ENCODE measurements around the gene TYROBP. TPM values are rescaled to one million over a fixed set of nuclear protein-coding genes. Genes with fewer than 3 reads are reported as not detected.

Gene TYROBP
- total and polyA plus RNA-seq, 4 donors, result 26.8 to 89.6 (median 40.7) TPM

DNA sequence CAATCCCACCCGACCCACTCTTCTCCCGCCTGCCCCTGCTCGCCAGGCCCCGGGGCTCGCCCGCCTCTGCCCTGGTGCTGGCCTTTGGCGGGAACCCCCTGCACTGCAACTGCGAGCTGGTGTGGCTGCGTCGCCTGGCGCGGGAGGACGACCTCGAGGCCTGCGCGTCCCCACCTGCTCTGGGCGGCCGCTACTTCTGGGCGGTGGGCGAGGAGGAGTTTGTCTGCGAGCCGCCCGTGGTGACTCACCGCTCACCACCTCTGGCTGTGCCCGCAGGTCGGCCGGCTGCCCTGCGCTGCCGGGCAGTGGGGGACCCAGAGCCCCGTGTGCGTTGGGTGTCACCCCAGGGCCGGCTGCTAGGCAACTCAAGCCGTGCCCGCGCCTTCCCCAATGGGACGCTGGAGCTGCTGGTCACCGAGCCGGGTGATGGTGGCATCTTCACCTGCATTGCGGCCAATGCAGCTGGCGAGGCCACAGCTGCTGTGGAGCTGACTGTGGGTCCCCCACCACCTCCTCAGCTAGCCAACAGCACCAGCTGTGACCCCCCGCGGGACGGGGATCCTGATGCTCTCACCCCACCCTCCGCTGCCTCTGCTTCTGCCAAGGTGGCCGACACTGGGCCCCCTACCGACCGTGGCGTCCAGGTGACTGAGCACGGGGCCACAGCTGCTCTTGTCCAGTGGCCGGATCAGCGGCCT is 32.1 kb upstream of the TYROBP start:
- Histone ChIP-seq H3K9me3 (ENCODE audit: control insufficient read depth in 4 of 4, low read length in 3 of 4) (no peaks in the 10 kb centered on the region), H3K4me1 (ENCODE audit: control insufficient read depth in 4 of 4, insufficient read depth in 4 of 4, low read length in 3 of 4) (peaks cover 11 to 39% (median 27%) of the 10 kb centered on the region in 4 donors), H3K27ac (ENCODE audit: low read depth in 1 of 2, low read length in 2 of 2) (no peak overlapping the region), H3K4me3 (ENCODE audit: low read depth in 1 of 3, low read length in 3 of 3) (no peak overlapping the region), H3K27me3 (ENCODE audit: control insufficient read depth in 4 of 4, insufficient read depth in 4 of 4, low read length in 3 of 4) (no peaks in the 10 kb centered on the region), H3K9ac (ENCODE audit: low read depth in 1 of 2, low read length in 2 of 2) (no peak overlapping the region), H3K36me3 (ENCODE audit: control insufficient read depth in 4 of 4, insufficient read depth in 3 of 4, low read depth in 1 of 4, low read length in 3 of 4) (peaks cover 0 to 5% (median under 1%) of the 10 kb centered on the region in 4 donors)
- no peak for DNase-seq (ENCODE audit: low spot score)
- no peak for TF ChIP-seq YY1 (IDR thresholded peaks at IDR 0.05)
- no peak for TF ChIP-seq JUND (IDR thresholded peaks at IDR 0.05)
- WGBS, result 97% methylated on average over 51 of the region's 51 CpGs

DNA sequence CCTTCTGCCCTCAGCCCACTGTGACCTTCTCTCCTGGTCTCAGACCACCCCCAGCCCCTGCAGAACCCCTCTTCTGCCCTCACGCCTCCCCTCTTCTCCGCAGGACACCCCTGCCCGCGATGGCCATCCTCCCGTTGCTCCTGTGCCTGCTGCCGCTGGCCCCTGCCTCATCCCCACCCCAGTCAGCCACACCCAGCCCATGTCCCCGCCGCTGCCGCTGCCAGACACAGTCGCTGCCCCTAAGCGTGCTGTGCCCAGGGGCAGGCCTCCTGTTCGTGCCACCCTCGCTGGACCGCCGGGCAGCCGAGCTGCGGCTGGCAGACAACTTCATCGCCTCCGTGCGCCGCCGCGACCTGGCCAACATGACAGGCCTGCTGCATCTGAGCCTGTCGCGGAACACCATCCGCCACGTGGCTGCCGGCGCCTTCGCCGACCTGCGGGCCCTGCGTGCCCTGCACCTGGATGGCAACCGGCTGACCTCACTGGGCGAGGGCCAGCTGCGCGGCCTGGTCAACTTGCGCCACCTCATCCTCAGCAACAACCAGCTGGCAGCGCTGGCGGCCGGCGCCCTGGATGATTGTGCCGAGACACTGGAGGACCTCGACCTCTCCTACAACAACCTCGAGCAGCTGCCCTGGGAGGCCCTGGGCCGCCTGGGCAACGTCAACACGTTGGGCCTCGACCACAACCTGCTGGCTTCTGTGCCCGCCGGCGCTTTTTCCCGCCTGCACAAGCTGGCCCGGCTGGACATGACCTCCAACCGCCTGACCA is 31.4 kb upstream of the TYROBP start:
- H3K36me3 ChIP-seq (ENCODE audit: control insufficient read depth in 4 of 4, insufficient read depth in 3 of 4, low read depth in 1 of 4, low read length in 3 of 4), result peaks cover 0 to 5% (median under 1%) of the 10 kb centered on the region in 4 donors
- H3K27ac ChIP-seq (ENCODE audit: low read depth in 1 of 2, low read length in 2 of 2), result no peak overlapping the region
- H3K9me3 ChIP-seq (ENCODE audit: control insufficient read depth in 4 of 4, low read length in 3 of 4), result no peaks in the 10 kb centered on the region
- no peak overlapping the region for H3K9ac ChIP-seq (ENCODE audit: low read depth in 1 of 2, low read length in 2 of 2)
- H3K27me3 ChIP-seq (ENCODE audit: control insufficient read depth in 4 of 4, insufficient read depth in 4 of 4, low read length in 3 of 4), result no peaks in the 10 kb centered on the region
- TF ChIP-seq, protein P1, sequence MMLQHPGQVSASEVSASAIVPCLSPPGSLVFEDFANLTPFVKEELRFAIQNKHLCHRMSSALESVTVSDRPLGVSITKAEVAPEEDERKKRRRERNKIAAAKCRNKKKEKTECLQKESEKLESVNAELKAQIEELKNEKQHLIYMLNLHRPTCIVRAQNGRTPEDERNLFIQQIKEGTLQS (IDR thresholded peaks at IDR 0.05), result no peak
- no peak for TF ChIP-seq TAF1 (conservative IDR thresholded peaks at IDR 0.05)
- no peak for TF ChIP-seq EGR1 (IDR thresholded peaks at IDR 0.05; ENCODE audit: low read depth in 2 of 2)
- TF ChIP-seq, protein P2, sequence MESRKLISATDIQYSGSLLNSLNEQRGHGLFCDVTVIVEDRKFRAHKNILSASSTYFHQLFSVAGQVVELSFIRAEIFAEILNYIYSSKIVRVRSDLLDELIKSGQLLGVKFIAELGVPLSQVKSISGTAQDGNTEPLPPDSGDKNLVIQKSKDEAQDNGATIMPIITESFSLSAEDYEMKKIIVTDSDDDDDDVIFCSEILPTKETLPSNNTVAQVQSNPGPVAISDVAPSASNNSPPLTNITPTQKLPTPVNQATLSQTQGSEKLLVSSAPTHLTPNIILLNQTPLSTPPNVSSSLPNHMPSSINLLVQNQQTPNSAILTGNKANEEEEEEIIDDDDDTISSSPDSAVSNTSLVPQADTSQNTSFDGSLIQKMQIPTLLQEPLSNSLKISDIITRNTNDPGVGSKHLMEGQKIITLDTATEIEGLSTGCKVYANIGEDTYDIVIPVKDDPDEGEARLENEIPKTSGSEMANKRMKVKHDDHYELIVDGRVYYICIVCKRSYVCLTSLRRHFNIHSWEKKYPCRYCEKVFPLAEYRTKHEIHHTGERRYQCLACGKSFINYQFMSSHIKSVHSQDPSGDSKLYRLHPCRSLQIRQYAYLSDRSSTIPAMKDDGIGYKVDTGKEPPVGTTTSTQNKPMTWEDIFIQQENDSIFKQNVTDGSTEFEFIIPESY (IDR thresholded peaks at IDR 0.05), result no peak
- no peak for TF ChIP-seq GABPA (IDR thresholded peaks at IDR 0.05 in 1 of 2, conservative IDR thresholded peaks at IDR 0.05 in 1 of 2)
- TF ChIP-seq RAD21 (IDR thresholded peaks at IDR 0.05), result no peak
- no peak for TF ChIP-seq RXRA (IDR thresholded peaks at IDR 0.05)
- TF ChIP-seq, protein P3, sequence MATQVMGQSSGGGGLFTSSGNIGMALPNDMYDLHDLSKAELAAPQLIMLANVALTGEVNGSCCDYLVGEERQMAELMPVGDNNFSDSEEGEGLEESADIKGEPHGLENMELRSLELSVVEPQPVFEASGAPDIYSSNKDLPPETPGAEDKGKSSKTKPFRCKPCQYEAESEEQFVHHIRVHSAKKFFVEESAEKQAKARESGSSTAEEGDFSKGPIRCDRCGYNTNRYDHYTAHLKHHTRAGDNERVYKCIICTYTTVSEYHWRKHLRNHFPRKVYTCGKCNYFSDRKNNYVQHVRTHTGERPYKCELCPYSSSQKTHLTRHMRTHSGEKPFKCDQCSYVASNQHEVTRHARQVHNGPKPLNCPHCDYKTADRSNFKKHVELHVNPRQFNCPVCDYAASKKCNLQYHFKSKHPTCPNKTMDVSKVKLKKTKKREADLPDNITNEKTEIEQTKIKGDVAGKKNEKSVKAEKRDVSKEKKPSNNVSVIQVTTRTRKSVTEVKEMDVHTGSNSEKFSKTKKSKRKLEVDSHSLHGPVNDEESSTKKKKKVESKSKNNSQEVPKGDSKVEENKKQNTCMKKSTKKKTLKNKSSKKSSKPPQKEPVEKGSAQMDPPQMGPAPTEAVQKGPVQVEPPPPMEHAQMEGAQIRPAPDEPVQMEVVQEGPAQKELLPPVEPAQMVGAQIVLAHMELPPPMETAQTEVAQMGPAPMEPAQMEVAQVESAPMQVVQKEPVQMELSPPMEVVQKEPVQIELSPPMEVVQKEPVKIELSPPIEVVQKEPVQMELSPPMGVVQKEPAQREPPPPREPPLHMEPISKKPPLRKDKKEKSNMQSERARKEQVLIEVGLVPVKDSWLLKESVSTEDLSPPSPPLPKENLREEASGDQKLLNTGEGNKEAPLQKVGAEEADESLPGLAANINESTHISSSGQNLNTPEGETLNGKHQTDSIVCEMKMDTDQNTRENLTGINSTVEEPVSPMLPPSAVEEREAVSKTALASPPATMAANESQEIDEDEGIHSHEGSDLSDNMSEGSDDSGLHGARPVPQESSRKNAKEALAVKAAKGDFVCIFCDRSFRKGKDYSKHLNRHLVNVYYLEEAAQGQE (IDR thresholded peaks at IDR 0.05), result no peak
- WGBS, result 94% methylated on average over 55 of the region's 55 CpGs
- no peak for DNase-seq (ENCODE audit: low spot score)
- peaks cover 11 to 39% (median 27%) of the 10 kb centered on the region in 4 donors for H3K4me1 ChIP-seq (ENCODE audit: control insufficient read depth in 4 of 4, insufficient read depth in 4 of 4, low read length in 3 of 4)
- no peak overlapping the region for H3K4me3 ChIP-seq (ENCODE audit: low read depth in 1 of 3, low read length in 3 of 3)
